Sigmoid colon (tissue), 4 donors: ENCODE results near the gene CBL.

Source experiments
- EP300 ChIP-seq, 4 donors: sonication (generic); formaldehyde crosslinking; IDR thresholded peaks; one replicate each; pipeline ENCODE4 v1.6.1; 2017; ENCODE audit warnings: antibody characterized with exemption in 4 of 4
- POLR2A ChIP-seq, 2 donors: fragments of 450-650 bp; IDR thresholded peaks; one replicate each; pipeline ENCODE4 v1.6.1; 2016; ENCODE audit warnings: antibody characterized with exemption in 2 of 2, mild to moderate bottlenecking in 2 of 2, moderate library complexity in 2 of 2
- TF ChIP-seq, protein P1 (sequence below), 4 experiments: fragments of 450-650 bp in 3 of 4; fragments of 200-600 bp in 1 of 4; IDR thresholded peaks; one replicate each; pipeline ENCODE4 v1.5.1; 2016 to 2019; ENCODE audit warnings: antibody characterized with exemption in 4 of 4, mild to moderate bottlenecking in 3 of 4, moderate library complexity in 2 of 4

DNA sequence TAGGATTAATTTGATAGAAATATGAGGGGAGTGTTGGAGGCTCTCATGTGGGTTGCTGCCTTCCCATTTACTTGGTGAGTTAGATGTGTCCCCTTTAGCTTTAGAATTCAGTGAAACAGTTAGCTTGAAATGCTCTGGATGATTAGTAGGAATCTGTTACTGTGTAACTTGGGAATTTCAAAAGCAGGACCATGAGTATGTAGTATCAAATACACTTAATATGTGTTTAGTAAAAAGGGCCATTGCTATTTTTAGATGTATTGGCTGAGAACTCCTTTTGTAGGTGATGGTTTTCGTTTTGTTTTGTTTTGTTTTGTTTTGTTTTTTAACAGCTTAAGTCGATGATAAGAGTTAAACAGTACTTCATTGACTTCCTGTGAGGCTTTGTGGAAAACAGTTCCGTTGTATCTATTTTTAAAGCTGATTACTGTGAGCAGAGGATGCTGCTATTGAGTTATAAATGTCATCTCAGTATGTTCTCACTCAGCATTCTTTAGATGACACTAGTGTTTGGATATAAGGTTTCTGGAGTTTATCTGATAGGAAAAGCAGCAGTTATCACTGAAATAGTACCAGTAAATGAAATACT, 57.3 kb downstream of the CBL start:
- no peak for TF ChIP-seq POLR2A (IDR thresholded peaks at IDR 0.05)
- TF ChIP-seq, protein P1, sequence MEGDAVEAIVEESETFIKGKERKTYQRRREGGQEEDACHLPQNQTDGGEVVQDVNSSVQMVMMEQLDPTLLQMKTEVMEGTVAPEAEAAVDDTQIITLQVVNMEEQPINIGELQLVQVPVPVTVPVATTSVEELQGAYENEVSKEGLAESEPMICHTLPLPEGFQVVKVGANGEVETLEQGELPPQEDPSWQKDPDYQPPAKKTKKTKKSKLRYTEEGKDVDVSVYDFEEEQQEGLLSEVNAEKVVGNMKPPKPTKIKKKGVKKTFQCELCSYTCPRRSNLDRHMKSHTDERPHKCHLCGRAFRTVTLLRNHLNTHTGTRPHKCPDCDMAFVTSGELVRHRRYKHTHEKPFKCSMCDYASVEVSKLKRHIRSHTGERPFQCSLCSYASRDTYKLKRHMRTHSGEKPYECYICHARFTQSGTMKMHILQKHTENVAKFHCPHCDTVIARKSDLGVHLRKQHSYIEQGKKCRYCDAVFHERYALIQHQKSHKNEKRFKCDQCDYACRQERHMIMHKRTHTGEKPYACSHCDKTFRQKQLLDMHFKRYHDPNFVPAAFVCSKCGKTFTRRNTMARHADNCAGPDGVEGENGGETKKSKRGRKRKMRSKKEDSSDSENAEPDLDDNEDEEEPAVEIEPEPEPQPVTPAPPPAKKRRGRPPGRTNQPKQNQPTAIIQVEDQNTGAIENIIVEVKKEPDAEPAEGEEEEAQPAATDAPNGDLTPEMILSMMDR (IDR thresholded peaks at IDR 0.05), result no peak
- TF ChIP-seq EP300 (IDR thresholded peaks at IDR 0.05), result no peak
